ENCODE data around the gene TMEM140. TPM values are rescaled to one million over a fixed set of nuclear protein-coding genes. Genes with fewer than 3 reads are reported as not detected.

The TMEM140 gene
- total and polyA plus RNA-seq, 9 of the 15 experiments (the other 6 are each of a cell fraction or from before 2014, with no cell fraction given) = 0.03 to 0.82 (median 0.23) TPM

DNA sequence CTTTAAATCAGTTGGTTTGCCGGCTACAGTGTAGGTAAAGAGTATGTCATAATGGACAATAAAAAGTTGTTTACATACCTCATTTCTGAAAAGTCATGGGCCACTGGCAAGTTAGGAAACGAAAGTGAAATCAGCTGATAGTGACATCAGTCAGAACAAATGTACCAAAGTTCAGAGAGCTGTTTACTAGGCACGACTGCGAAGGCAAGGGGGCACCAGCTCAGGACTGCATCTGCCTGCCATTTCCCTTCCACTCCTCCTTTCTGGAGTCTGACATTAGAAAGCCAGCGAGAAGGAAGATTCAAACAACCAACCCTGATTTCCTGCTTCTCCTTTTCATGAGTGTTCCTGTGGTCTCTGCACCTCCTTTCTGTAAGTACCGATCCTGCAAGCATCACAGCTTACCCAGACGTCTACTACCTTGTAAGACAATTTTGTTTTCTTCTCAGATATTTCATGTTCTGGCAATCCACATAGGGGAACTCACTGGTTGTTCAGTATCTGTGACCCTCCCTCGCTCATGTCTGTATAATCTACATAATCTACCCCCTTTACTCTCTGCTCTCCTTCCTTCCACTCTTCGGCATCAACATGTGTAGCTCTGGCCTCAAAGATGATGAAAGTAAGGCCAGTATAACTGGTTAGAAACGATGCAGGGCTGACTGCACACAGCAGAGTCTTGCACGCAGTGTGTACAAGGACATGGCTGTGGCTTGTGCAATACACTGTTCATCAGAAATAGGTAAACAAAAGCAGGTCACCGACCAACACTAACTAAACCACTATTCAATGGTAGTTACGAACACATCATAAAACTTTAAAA, at the start of gene TMEM140 (continued):
- TF ChIP-seq, protein P1, sequence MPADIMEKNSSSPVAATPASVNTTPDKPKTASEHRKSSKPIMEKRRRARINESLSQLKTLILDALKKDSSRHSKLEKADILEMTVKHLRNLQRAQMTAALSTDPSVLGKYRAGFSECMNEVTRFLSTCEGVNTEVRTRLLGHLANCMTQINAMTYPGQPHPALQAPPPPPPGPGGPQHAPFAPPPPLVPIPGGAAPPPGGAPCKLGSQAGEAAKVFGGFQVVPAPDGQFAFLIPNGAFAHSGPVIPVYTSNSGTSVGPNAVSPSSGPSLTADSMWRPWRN (IDR thresholded peaks at IDR 0.05; ENCODE audit: low read depth) = no peak
- TF ChIP-seq PTRF (tag; IDR thresholded peaks at IDR 0.05) = no peak
- TF ChIP-seq, protein P2, sequence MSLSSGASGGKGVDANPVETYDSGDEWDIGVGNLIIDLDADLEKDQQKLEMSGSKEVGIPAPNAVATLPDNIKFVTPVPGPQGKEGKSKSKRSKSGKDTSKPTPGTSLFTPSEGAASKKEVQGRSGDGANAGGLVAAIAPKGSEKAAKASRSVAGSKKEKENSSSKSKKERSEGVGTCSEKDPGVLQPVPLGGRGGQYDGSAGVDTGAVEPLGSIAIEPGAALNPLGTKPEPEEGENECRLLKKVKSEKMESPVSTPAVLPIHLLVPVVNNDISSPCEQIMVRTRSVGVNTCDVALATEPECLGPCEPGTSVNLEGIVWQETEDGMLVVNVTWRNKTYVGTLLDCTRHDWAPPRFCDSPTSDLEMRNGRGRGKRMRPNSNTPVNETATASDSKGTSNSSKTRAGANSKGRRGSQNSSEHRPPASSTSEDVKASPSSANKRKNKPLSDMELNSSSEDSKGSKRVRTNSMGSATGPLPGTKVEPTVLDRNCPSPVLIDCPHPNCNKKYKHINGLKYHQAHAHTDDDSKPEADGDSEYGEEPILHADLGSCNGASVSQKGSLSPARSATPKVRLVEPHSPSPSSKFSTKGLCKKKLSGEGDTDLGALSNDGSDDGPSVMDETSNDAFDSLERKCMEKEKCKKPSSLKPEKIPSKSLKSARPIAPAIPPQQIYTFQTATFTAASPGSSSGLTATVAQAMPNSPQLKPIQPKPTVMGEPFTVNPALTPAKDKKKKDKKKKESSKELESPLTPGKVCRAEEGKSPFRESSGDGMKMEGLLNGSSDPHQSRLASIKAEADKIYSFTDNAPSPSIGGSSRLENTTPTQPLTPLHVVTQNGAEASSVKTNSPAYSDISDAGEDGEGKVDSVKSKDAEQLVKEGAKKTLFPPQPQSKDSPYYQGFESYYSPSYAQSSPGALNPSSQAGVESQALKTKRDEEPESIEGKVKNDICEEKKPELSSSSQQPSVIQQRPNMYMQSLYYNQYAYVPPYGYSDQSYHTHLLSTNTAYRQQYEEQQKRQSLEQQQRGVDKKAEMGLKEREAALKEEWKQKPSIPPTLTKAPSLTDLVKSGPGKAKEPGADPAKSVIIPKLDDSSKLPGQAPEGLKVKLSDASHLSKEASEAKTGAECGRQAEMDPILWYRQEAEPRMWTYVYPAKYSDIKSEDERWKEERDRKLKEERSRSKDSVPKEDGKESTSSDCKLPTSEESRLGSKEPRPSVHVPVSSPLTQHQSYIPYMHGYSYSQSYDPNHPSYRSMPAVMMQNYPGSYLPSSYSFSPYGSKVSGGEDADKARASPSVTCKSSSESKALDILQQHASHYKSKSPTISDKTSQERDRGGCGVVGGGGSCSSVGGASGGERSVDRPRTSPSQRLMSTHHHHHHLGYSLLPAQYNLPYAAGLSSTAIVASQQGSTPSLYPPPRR (CRISPR knock-in tag; IDR thresholded peaks at IDR 0.05; ENCODE audit: borderline replicate concordance) = no peak
- TF ChIP-seq LEF1 (IDR thresholded peaks at IDR 0.05) = peak; percentile 40; the same call in 1 of the 2 replicates
- TF ChIP-seq TCFL5 (CRISPR knock-in tag; conservative IDR thresholded peaks at IDR 0.05) = no peak
- TF ChIP-seq, protein P3, sequence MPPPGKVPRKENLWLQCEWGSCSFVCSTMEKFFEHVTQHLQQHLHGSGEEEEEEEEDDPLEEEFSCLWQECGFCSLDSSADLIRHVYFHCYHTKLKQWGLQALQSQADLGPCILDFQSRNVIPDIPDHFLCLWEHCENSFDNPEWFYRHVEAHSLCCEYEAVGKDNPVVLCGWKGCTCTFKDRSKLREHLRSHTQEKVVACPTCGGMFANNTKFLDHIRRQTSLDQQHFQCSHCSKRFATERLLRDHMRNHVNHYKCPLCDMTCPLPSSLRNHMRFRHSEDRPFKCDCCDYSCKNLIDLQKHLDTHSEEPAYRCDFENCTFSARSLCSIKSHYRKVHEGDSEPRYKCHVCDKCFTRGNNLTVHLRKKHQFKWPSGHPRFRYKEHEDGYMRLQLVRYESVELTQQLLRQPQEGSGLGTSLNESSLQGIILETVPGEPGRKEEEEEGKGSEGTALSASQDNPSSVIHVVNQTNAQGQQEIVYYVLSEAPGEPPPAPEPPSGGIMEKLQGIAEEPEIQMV (tag; conservative IDR thresholded peaks at IDR 0.05; ENCODE audit: low read depth) = no peak
- no peak for TF ChIP-seq BHLHE40 (IDR thresholded peaks at IDR 0.05; ENCODE audit: low read length)
- TF ChIP-seq ZNF507 (tag; conservative IDR thresholded peaks at IDR 0.05) = no peak
- no peak for TF ChIP-seq TSC22D4 (tag; IDR thresholded peaks at IDR 0.05)
- no peak for TF ChIP-seq SAFB2 (IDR thresholded peaks at IDR 0.05; ENCODE audit: borderline replicate concordance, low read depth, low read length, severe bottlenecking)
- TF ChIP-seq CBFA2T3 (IDR thresholded peaks at IDR 0.05) = no peak
- TF ChIP-seq, protein P4, sequence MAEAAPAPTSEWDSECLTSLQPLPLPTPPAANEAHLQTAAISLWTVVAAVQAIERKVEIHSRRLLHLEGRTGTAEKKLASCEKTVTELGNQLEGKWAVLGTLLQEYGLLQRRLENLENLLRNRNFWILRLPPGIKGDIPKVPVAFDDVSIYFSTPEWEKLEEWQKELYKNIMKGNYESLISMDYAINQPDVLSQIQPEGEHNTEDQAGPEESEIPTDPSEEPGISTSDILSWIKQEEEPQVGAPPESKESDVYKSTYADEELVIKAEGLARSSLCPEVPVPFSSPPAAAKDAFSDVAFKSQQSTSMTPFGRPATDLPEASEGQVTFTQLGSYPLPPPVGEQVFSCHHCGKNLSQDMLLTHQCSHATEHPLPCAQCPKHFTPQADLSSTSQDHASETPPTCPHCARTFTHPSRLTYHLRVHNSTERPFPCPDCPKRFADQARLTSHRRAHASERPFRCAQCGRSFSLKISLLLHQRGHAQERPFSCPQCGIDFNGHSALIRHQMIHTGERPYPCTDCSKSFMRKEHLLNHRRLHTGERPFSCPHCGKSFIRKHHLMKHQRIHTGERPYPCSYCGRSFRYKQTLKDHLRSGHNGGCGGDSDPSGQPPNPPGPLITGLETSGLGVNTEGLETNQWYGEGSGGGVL (CRISPR knock-in tag; IDR thresholded peaks at IDR 0.05) = no peak
- TF ChIP-seq, protein P5, sequence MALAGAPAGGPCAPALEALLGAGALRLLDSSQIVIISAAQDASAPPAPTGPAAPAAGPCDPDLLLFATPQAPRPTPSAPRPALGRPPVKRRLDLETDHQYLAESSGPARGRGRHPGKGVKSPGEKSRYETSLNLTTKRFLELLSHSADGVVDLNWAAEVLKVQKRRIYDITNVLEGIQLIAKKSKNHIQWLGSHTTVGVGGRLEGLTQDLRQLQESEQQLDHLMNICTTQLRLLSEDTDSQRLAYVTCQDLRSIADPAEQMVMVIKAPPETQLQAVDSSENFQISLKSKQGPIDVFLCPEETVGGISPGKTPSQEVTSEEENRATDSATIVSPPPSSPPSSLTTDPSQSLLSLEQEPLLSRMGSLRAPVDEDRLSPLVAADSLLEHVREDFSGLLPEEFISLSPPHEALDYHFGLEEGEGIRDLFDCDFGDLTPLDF (CRISPR knock-in tag; IDR thresholded peaks at IDR 0.05) = no peak
- no peak for TF ChIP-seq ETV5 (CRISPR knock-in tag; IDR thresholded peaks at IDR 0.05; ENCODE audit: low read depth)

All from K562 (cell line).